ENCODE data around the gene PTPRT. TPM values are rescaled to one million over a fixed set of nuclear protein-coding genes. Genes with fewer than 3 reads are reported as not detected.

Gene PTPRT
- total and polyA plus RNA-seq, 5 donors, result 0.06 to 0.40 (median 0.20) TPM

- no peaks in the 10 kb centered on the region for H3K4me1 ChIP-seq (ENCODE audit: control insufficient read depth, insufficient read depth, low read length)
- no peaks in the 10 kb centered on the region for H3K9me3 ChIP-seq (ENCODE audit: control insufficient read depth, low read length)
- H3K27me3 ChIP-seq (ENCODE audit: control insufficient read depth, insufficient read depth), result no peaks in the 10 kb centered on the region
- H3K27ac ChIP-seq (ENCODE audit: low read length), result no peak overlapping the region
- no peak overlapping the region for H3K4me3 ChIP-seq (ENCODE audit: low read length)
- DNase-seq, result no peak
- no peak for ATAC-seq
- intact Hi-C loops (cut with DNase I), result no loop called here
- 54% methylated on average over 2 of the region's 2 CpGs for WGBS
Observed at GRCh38 chr20:42589976-42590639, 599.6 kb downstream of the PTPRT start.

GRCh38 chr20:42588847-42589246 is 600.9 kb downstream of the PTPRT start:
- intact Hi-C loops (cut with DNase I), result no loop called here
- 79% methylated on average over 2 of the region's 2 CpGs for WGBS
- Histone ChIP-seq H3K27me3 (ENCODE audit: control insufficient read depth, insufficient read depth) (no peaks in the 10 kb centered on the region), H3K4me3 (ENCODE audit: low read length) (no peak overlapping the region), H3K4me1 (ENCODE audit: control insufficient read depth, insufficient read depth, low read length) (no peaks in the 10 kb centered on the region), H3K9me3 (ENCODE audit: control insufficient read depth, low read length) (no peaks in the 10 kb centered on the region), H3K27ac (ENCODE audit: low read length) (no peak overlapping the region)
- ATAC-seq, result no peak
- no peak for DNase-seq

GRCh38 chr20:42587427-42587826 is 602.3 kb downstream of the PTPRT start:
- no peaks in the 10 kb centered on the region for H3K4me1 ChIP-seq (ENCODE audit: control insufficient read depth, insufficient read depth, low read length)
- ATAC-seq, result no peak
- no peak for DNase-seq
- no peaks in the 10 kb centered on the region for H3K27me3 ChIP-seq (ENCODE audit: control insufficient read depth, insufficient read depth)
- H3K27ac ChIP-seq (ENCODE audit: low read length), result no peak overlapping the region
- intact Hi-C loops (cut with DNase I), result no loop called here
- no peaks in the 10 kb centered on the region for H3K9me3 ChIP-seq (ENCODE audit: control insufficient read depth, low read length)
- 61% methylated on average over 7 of the region's 7 CpGs for WGBS
- H3K4me3 ChIP-seq (ENCODE audit: low read length), result no peak overlapping the region

GRCh38 chr20:42581311-42581710 is 608.4 kb downstream of the PTPRT start:
- peaks cover 1% of the 10 kb centered on the region for H3K27me3 ChIP-seq (ENCODE audit: control insufficient read depth, insufficient read depth)
- H3K9me3 ChIP-seq (ENCODE audit: control insufficient read depth, low read length), result no peaks in the 10 kb centered on the region
- no peak for ATAC-seq
- 85% methylated on average over 3 of the region's 3 CpGs for WGBS
- intact Hi-C loops (cut with DNase I), result no loop called here
- no peak overlapping the region for H3K27ac ChIP-seq (ENCODE audit: low read length)
- no peak for DNase-seq
- H3K4me3 ChIP-seq (ENCODE audit: low read length), result no peak overlapping the region
- H3K4me1 ChIP-seq (ENCODE audit: control insufficient read depth, insufficient read depth, low read length), result no peaks in the 10 kb centered on the region

GRCh38 chr20:42576167-42576566 is 613.5 kb downstream of the PTPRT start:
- DNase-seq (no peak), ATAC-seq (no peak)
- H3K4me3 ChIP-seq (ENCODE audit: low read length), result no peak overlapping the region
- H3K27me3 ChIP-seq (ENCODE audit: control insufficient read depth, insufficient read depth), result peaks cover 4% of the 10 kb centered on the region
- no peaks in the 10 kb centered on the region for H3K4me1 ChIP-seq (ENCODE audit: control insufficient read depth, insufficient read depth, low read length)
- no peak overlapping the region for H3K27ac ChIP-seq (ENCODE audit: low read length)
- H3K9me3 ChIP-seq (ENCODE audit: control insufficient read depth, low read length), result peaks cover 2% of the 10 kb centered on the region
- WGBS, result 55% methylated on average over 7 of the region's 7 CpGs
- intact Hi-C loops (cut with DNase I), result no loop called here

GRCh38 chr20:42572320-42573016 is 617.2 kb downstream of the PTPRT start:
- no peak for DNase-seq
- H3K4me3 ChIP-seq (ENCODE audit: low read length), result no peak overlapping the region
- no peak overlapping the region for H3K27ac ChIP-seq (ENCODE audit: low read length)
- H3K9me3 ChIP-seq (ENCODE audit: control insufficient read depth, low read length), result peaks cover 2% of the 10 kb centered on the region
- peaks cover 4% of the 10 kb centered on the region for H3K27me3 ChIP-seq (ENCODE audit: control insufficient read depth, insufficient read depth)
- ATAC-seq, result no peak
- no peaks in the 10 kb centered on the region for H3K4me1 ChIP-seq (ENCODE audit: control insufficient read depth, insufficient read depth, low read length)
- intact Hi-C loops (cut with DNase I), result no loop called here
- WGBS, result 65% methylated on average over 2 of the region's 2 CpGs

GRCh38 chr20:42567409-42567808 is 622.3 kb downstream of the PTPRT start:
- DNase-seq (no peak), ATAC-seq (no peak)
- H3K27me3 ChIP-seq (ENCODE audit: control insufficient read depth, insufficient read depth), result no peaks in the 10 kb centered on the region
- WGBS, result 88% methylated on average over 1 of the region's 1 CpG
- H3K9me3 ChIP-seq (ENCODE audit: control insufficient read depth, low read length), result peaks cover 2% of the 10 kb centered on the region
- intact Hi-C loops (cut with DNase I), result no loop called here
- H3K4me3 ChIP-seq (ENCODE audit: low read length), result no peak overlapping the region
- H3K4me1 ChIP-seq (ENCODE audit: control insufficient read depth, insufficient read depth, low read length), result no peaks in the 10 kb centered on the region
- no peak overlapping the region for H3K27ac ChIP-seq (ENCODE audit: low read length)

- no peak for DNase-seq
- ATAC-seq, result no peak
- no peak overlapping the region for H3K4me3 ChIP-seq (ENCODE audit: low read length)
- intact Hi-C loops (cut with DNase I), result no loop called here
- no peaks in the 10 kb centered on the region for H3K9me3 ChIP-seq (ENCODE audit: control insufficient read depth, low read length)
- no peak overlapping the region for H3K27ac ChIP-seq (ENCODE audit: low read length)
- 63% methylated on average over 9 of the region's 9 CpGs for WGBS
- no peaks in the 10 kb centered on the region for H3K27me3 ChIP-seq (ENCODE audit: control insufficient read depth, insufficient read depth)
- H3K4me1 ChIP-seq (ENCODE audit: control insufficient read depth, insufficient read depth, low read length), result no peaks in the 10 kb centered on the region
Observed at GRCh38 chr20:42565235-42565995, 624.3 kb downstream of the PTPRT start.

- no peaks in the 10 kb centered on the region for H3K9me3 ChIP-seq (ENCODE audit: control insufficient read depth, low read length)
- no peak for DNase-seq
- no peak overlapping the region for H3K4me3 ChIP-seq (ENCODE audit: low read length)
- ATAC-seq, result no peak
- no peak overlapping the region for H3K27ac ChIP-seq (ENCODE audit: low read length)
- H3K27me3 ChIP-seq (ENCODE audit: control insufficient read depth, insufficient read depth), result no peaks in the 10 kb centered on the region
- intact Hi-C loops (cut with DNase I), result no loop called here
- no peaks in the 10 kb centered on the region for H3K4me1 ChIP-seq (ENCODE audit: control insufficient read depth, insufficient read depth, low read length)
- 83% methylated on average over 4 of the region's 4 CpGs for WGBS
Observed at GRCh38 chr20:42559665-42560064, 630.0 kb downstream of the PTPRT start.

- WGBS, result 86% methylated on average over 2 of the region's 2 CpGs
- intact Hi-C loops (cut with DNase I), result no loop called here
- H3K27ac ChIP-seq (ENCODE audit: low read length), result no peak overlapping the region
- H3K9me3 ChIP-seq (ENCODE audit: control insufficient read depth, low read length), result no peaks in the 10 kb centered on the region
- DNase-seq, result no peak
- no peak for ATAC-seq
- H3K4me3 ChIP-seq (ENCODE audit: low read length), result no peak overlapping the region
- H3K4me1 ChIP-seq (ENCODE audit: control insufficient read depth, insufficient read depth, low read length), result no peaks in the 10 kb centered on the region
- no peaks in the 10 kb centered on the region for H3K27me3 ChIP-seq (ENCODE audit: control insufficient read depth, insufficient read depth)
Observed at GRCh38 chr20:42556575-42556974, 633.1 kb downstream of the PTPRT start.

GRCh38 chr20:42553374-42553773 is 636.3 kb downstream of the PTPRT start:
- no peak overlapping the region for H3K4me3 ChIP-seq (ENCODE audit: low read length)
- H3K27ac ChIP-seq (ENCODE audit: low read length), result no peak overlapping the region
- DNase-seq (no peak), ATAC-seq (no peak)
- intact Hi-C loops (cut with DNase I), result no loop called here
- no peaks in the 10 kb centered on the region for H3K27me3 ChIP-seq (ENCODE audit: control insufficient read depth, insufficient read depth)
- 44% methylated on average over 2 of the region's 2 CpGs for WGBS
- no peaks in the 10 kb centered on the region for H3K9me3 ChIP-seq (ENCODE audit: control insufficient read depth, low read length)
- no peaks in the 10 kb centered on the region for H3K4me1 ChIP-seq (ENCODE audit: control insufficient read depth, insufficient read depth, low read length)
